ENCODE measurements around the gene KCTD20. TPM values are rescaled to one million over a fixed set of nuclear protein-coding genes. Genes with fewer than 3 reads are reported as not detected.

KCTD20 gene
- total and polyA plus RNA-seq, 4 experiments from 2014 or later: 35.2 to 38.9 (median 37.0) TPM

GRCh38 chr6:36499918-36500317 is 57.1 kb downstream of the KCTD20 start:
- no peak overlapping the region for H3K4me3 ChIP-seq (ENCODE audit: low read length in 2 of 2)
- H3K4me3 Mint-ChIP-seq: no peak overlapping the region
- peak overlapping the region in 2 of 7 donors; percentile 59 to 88 for H3K27ac Mint-ChIP-seq
- no peaks in the 10 kb centered on the region for H3K9me3 Mint-ChIP-seq
- peaks cover 4% of the 10 kb centered on the region for H3K4me1 ChIP-seq (ENCODE audit: insufficient read depth, low read length)
- no peak for DNase-seq
- CTCF ChIA-PET (ENCODE audit: partially characterized antibody): interaction anchor here (0.9 to 1.6 kb wide), 3 partner anchors 15 to 71 kb away, joined by 3 to 4 read pairs (median 3); no protein-coding TSS in a partner anchor
- POLR2A ChIA-PET (ENCODE audit: partially characterized antibody): interaction anchor here (0.9 to 1.4 kb wide), 3 partner anchors 11 to 108 kb away, joined by 3 to 5 read pairs (median 3); no protein-coding TSS in a partner anchor
- peaks cover 53% of the 10 kb centered on the region for H3K36me3 ChIP-seq (ENCODE audit: insufficient read depth, low read length)
- no peaks in the 10 kb centered on the region for H3K27me3 ChIP-seq (ENCODE audit: insufficient read depth, low read length)
- intact Hi-C loops (cut with micrococcal nuclease): no loop called here
- no peaks in the 10 kb centered on the region for H3K9me3 ChIP-seq (ENCODE audit: control insufficient read depth in 1 of 2, low read length in 2 of 2)
- H3K27me3 Mint-ChIP-seq: no peaks in the 10 kb centered on the region
- H3K27ac ChIP-seq (ENCODE audit: low read depth, low read length): no peak overlapping the region
- H3K36me3 Mint-ChIP-seq: peaks cover 60 to 80% of the 10 kb centered on the region in 2 donors
- peaks cover 16 to 32% (median 18%) of the 10 kb centered on the region in 4 donors for H3K4me1 Mint-ChIP-seq

DNA sequence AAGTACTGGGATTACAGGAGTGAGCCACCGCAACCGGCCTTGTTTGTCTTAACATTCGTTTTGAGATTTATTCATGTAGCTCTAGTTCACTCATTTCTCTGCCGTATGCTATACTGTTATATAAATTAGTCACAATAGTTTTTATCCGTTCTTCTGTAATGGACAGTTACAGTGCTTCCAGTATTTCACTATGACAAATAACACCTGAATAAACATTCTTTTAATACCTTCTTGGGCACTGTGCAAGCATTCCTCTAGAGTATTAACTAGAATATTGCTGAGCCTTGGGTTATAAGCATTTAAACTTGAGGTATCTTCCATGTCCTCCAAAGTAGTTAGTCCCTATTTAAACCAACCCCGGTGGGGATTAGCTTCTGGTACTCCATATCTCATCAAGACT is 58.9 kb downstream of the KCTD20 start:
- DNase-seq: no peak

DNA sequence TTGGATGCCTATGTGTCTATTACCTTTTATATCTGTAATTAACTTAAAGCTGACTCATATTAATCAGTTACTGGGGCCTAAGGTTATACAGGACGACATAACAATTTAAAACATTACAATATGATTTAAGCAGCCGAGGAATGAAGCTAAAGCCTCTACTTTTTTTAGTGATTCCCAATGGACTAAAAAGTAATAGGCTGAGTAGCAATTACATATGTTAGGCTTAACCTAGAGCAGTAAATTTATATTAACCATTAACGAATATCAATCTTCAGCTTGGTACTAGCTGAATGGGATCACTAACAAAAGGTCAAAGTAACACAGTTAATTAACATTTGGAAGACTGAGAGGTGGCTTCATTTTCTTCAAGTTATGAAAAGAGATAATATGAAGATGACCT is 61.4 kb downstream of the KCTD20 start:
- peaks cover 33% of the 10 kb centered on the region for H3K4me1 ChIP-seq (ENCODE audit: insufficient read depth, low read length)
- Mint-ChIP-seq H3K27me3 (no peaks in the 10 kb centered on the region), H3K4me1 (peaks cover 33 to 52% (median 41%) of the 10 kb centered on the region in 4 donors), H3K36me3 (peaks cover 42 to 75% of the 10 kb centered on the region in 2 donors), H3K9me3 (no peaks in the 10 kb centered on the region), H3K27ac (peak overlapping the region in 4 of 7 donors; percentile 42 to 87 (median 72)), H3K4me3 (no peak overlapping the region)
- ChIA-PET POLR2A (ENCODE audit: partially characterized antibody) (interaction anchor here (1.4 to 2.7 kb wide), 2 partner anchors 39 to 103 kb away, joined by 6 to 10 read pairs; no protein-coding TSS in a partner anchor), CTCF (ENCODE audit: partially characterized antibody) (interaction anchor here (0.6 to 1.3 kb wide), 2 partner anchors 12 to 106 kb away, joined by 3 to 4 read pairs; no protein-coding TSS in a partner anchor)
- H3K27ac ChIP-seq (ENCODE audit: low read depth, low read length): no peak overlapping the region
- H3K27me3 ChIP-seq (ENCODE audit: insufficient read depth, low read length): no peaks in the 10 kb centered on the region
- no peak overlapping the region for H3K4me3 ChIP-seq (ENCODE audit: low read length in 2 of 2)
- intact Hi-C loops (cut with micrococcal nuclease): no loop called here
- peaks cover 36% of the 10 kb centered on the region for H3K36me3 ChIP-seq (ENCODE audit: insufficient read depth, low read length)
- H3K9me3 ChIP-seq (ENCODE audit: control insufficient read depth in 1 of 2, low read length in 2 of 2): no peaks in the 10 kb centered on the region
- DNase-seq: no peak

More for the DNA sequence above, 58.9 kb downstream of the KCTD20 start:
- H3K27me3 Mint-ChIP-seq: no peaks in the 10 kb centered on the region
- peaks cover 56 to 80% of the 10 kb centered on the region in 2 donors for H3K36me3 Mint-ChIP-seq
- POLR2A ChIA-PET (ENCODE audit: partially characterized antibody): interaction anchor here (0.6 to 1.2 kb wide), 2 partner anchors 13 to 1033 kb away, joined by 3 to 4 read pairs; partner anchors contain the start of gene RPL10A
- CTCF ChIA-PET (ENCODE audit: partially characterized antibody): no interaction called here
- Histone ChIP-seq H3K4me1 (ENCODE audit: insufficient read depth, low read length) (peaks cover 19% of the 10 kb centered on the region), H3K9me3 (ENCODE audit: control insufficient read depth in 1 of 2, low read length in 2 of 2) (no peaks in the 10 kb centered on the region), H3K36me3 (ENCODE audit: insufficient read depth, low read length) (peaks cover 44% of the 10 kb centered on the region), H3K27me3 (ENCODE audit: insufficient read depth, low read length) (no peaks in the 10 kb centered on the region), H3K4me3 (ENCODE audit: low read length in 2 of 2) (no peak overlapping the region), H3K27ac (ENCODE audit: low read depth, low read length) (no peak overlapping the region)
- no peak overlapping the region for H3K4me3 Mint-ChIP-seq
- H3K4me1 Mint-ChIP-seq: peaks cover 22 to 42% (median 27%) of the 10 kb centered on the region in 4 donors
- no peaks in the 10 kb centered on the region for H3K9me3 Mint-ChIP-seq
- intact Hi-C loops (cut with micrococcal nuclease): no loop called here
- H3K27ac Mint-ChIP-seq: peak overlapping the region in 2 of 7 donors; percentile 30 to 72

DNA sequence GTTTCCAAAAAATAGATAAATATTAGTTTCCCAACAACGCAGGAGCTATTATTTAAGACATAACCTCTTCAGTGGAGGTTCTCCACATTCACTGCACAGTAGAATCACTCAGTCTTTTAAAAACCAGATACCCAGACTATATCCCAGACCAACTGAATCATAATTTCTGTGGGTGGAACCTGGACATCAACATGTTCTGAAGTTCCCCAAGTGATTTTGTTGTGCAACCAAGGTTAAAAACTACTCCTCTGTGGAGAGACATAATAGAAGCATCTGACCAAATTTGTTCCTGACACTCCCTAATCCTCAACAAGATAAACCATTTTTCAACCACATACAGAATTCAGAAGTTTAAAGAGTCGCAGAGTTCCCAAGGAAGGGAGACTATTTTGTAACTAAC is 62.2 kb downstream of the KCTD20 start:
- no peak overlapping the region for H3K4me3 ChIP-seq (ENCODE audit: low read length in 2 of 2)
- no peak for DNase-seq
- no peaks in the 10 kb centered on the region for H3K27me3 ChIP-seq (ENCODE audit: insufficient read depth, low read length)
- H3K9me3 ChIP-seq (ENCODE audit: control insufficient read depth in 1 of 2, low read length in 2 of 2): no peaks in the 10 kb centered on the region
- Mint-ChIP-seq H3K27ac (peak overlapping the region in 5 of 7 donors; percentile 36 to 91 (median 56)), H3K9me3 (no peaks in the 10 kb centered on the region), H3K36me3 (peaks cover 41 to 75% of the 10 kb centered on the region in 2 donors), H3K4me1 (peaks cover 31 to 50% (median 42%) of the 10 kb centered on the region in 4 donors), H3K27me3 (no peaks in the 10 kb centered on the region), H3K4me3 (peak overlapping the region in 1 of 8 donors; percentile 30)
- H3K36me3 ChIP-seq (ENCODE audit: insufficient read depth, low read length): peaks cover 36% of the 10 kb centered on the region
- ChIA-PET CTCF (ENCODE audit: partially characterized antibody) (interaction anchor here (0.6 to 1.3 kb wide), 2 partner anchors 11 to 72 kb away, joined by 4 to 5 read pairs; no protein-coding TSS in a partner anchor), POLR2A (ENCODE audit: partially characterized antibody) (interaction anchor here (0.7 to 0.9 kb wide), 2 partner anchors 15 to 89 kb away, joined by 3 read pairs; no protein-coding TSS in a partner anchor)
- H3K4me1 ChIP-seq (ENCODE audit: insufficient read depth, low read length): peaks cover 33% of the 10 kb centered on the region
- intact Hi-C loops (cut with micrococcal nuclease): loop anchor here (5.0 kb wide), 2 partner anchors 42 to 83 kb away; partner anchors contain the start of gene STK38
- H3K27ac ChIP-seq (ENCODE audit: low read depth, low read length): no peak overlapping the region

GRCh38 chr6:36505744-36506534 is 63.1 kb downstream of the KCTD20 start:
- Histone ChIP-seq H3K4me3 (ENCODE audit: low read length in 2 of 2) (no peak overlapping the region), H3K27me3 (ENCODE audit: insufficient read depth, low read length) (no peaks in the 10 kb centered on the region), H3K36me3 (ENCODE audit: insufficient read depth, low read length) (peaks cover 46% of the 10 kb centered on the region), H3K9me3 (ENCODE audit: control insufficient read depth in 1 of 2, low read length in 2 of 2) (no peaks in the 10 kb centered on the region), H3K4me1 (ENCODE audit: insufficient read depth, low read length) (peaks cover 33% of the 10 kb centered on the region), H3K27ac (ENCODE audit: low read depth, low read length) (peak overlapping the region; percentile 10)
- CTCF ChIA-PET (ENCODE audit: partially characterized antibody): interaction anchor here (0.8 to 2.2 kb wide), 5 partner anchors 10 to 117 kb away, joined by 3 to 8 read pairs (median 3); no protein-coding TSS in a partner anchor
- DNase-seq: peak in 3 of 5 donors; percentile 9 to 22 (median 20)
- H3K27me3 Mint-ChIP-seq: no peaks in the 10 kb centered on the region
- POLR2A ChIA-PET (ENCODE audit: partially characterized antibody): interaction anchor here (0.6 to 4.4 kb wide), 13 partner anchors 10 to 109 kb away, joined by 3 to 28 read pairs (median 3); no protein-coding TSS in a partner anchor
- intact Hi-C loops (cut with micrococcal nuclease): loop anchor here (5.0 kb wide), 2 partner anchors 41 to 84 kb away; partner anchors contain the start of gene STK38
- H3K36me3 Mint-ChIP-seq: peaks cover 48 to 79% of the 10 kb centered on the region in 2 donors
- peak overlapping the region in 7 of 8 donors; percentile 12 to 74 (median 68) for H3K4me3 Mint-ChIP-seq
- H3K4me1 Mint-ChIP-seq: peaks cover 31 to 54% (median 42%) of the 10 kb centered on the region in 4 donors
- no peaks in the 10 kb centered on the region for H3K9me3 Mint-ChIP-seq
- peak overlapping the region; percentile 53 to 90 (median 78) for H3K27ac Mint-ChIP-seq

- H3K4me3 ChIP-seq (ENCODE audit: low read length in 2 of 2): no peak overlapping the region
- peaks cover 47 to 79% of the 10 kb centered on the region in 2 donors for H3K36me3 Mint-ChIP-seq
- H3K27me3 Mint-ChIP-seq: no peaks in the 10 kb centered on the region
- peaks cover 33% of the 10 kb centered on the region for H3K4me1 ChIP-seq (ENCODE audit: insufficient read depth, low read length)
- peak overlapping the region; percentile 10 for H3K27ac ChIP-seq (ENCODE audit: low read depth, low read length)
- intact Hi-C loops (cut with micrococcal nuclease): loop anchor here (5.0 kb wide), 2 partner anchors 41 to 84 kb away; partner anchors contain the start of gene STK38
- H3K27me3 ChIP-seq (ENCODE audit: insufficient read depth, low read length): no peaks in the 10 kb centered on the region
- ChIA-PET POLR2A (ENCODE audit: partially characterized antibody) (interaction anchor here (0.6 to 4.4 kb wide), 10 partner anchors 10 to 99 kb away, joined by 3 to 28 read pairs (median 4); no protein-coding TSS in a partner anchor), CTCF (ENCODE audit: partially characterized antibody) (interaction anchor here (0.8 to 2.2 kb wide), 4 partner anchors 9 to 108 kb away, joined by 3 to 8 read pairs (median 4); no protein-coding TSS in a partner anchor)
- H3K4me3 Mint-ChIP-seq: peak overlapping the region in 7 of 8 donors; percentile 12 to 74 (median 68)
- DNase-seq: no peak
- H3K9me3 Mint-ChIP-seq: no peaks in the 10 kb centered on the region
- H3K27ac Mint-ChIP-seq: peak overlapping the region; percentile 53 to 90 (median 78)
- H3K9me3 ChIP-seq (ENCODE audit: control insufficient read depth in 1 of 2, low read length in 2 of 2): no peaks in the 10 kb centered on the region
- peaks cover 51% of the 10 kb centered on the region for H3K36me3 ChIP-seq (ENCODE audit: insufficient read depth, low read length)
- H3K4me1 Mint-ChIP-seq: peaks cover 31 to 55% (median 42%) of the 10 kb centered on the region in 4 donors
These were observed 63.8 kb downstream of the KCTD20 start for GRCh38 chr6:36506611-36507010.

Data from CD4-positive, alpha-beta memory T cell (primary cell).